H1 (cell line): ENCODE results near the gene RRP7A. TPM values are rescaled to one million over a fixed set of nuclear protein-coding genes. Genes with fewer than 3 reads are reported as not detected.

Experiments
- CTCF ChIA-PET: fragments of 300-600 bp; sonication (Branson Sonifier 250); formaldehyde crosslinking; loops from one replicate; lab custom pipeline; 2021; ENCODE audit not compliant: partially characterized antibody; lab: Charles Lee
- POLR2A ChIA-PET: fragments of 300-600 bp; sonication (Branson Sonifier 250); formaldehyde crosslinking; loops from one replicate; lab custom pipeline; 2021; ENCODE audit warnings: inconsistent platforms; ENCODE audit not compliant: partially characterized antibody; lab: Charles Lee
- DNase-seq, 2 experiments: peaks; one replicate each; pipeline versions ENCODE4 v3.0.0 to v3.0.0-alpha.2; 2010 to 2022; ENCODE audit warnings: low spot score in 2 of 2, low read depth in 1 of 2, mixed read lengths in 1 of 2
- FAIRE-seq: peaks from 2 replicates; lab custom pipeline; 2011; peaks lifted over from hg19 to GRCh38; lab: Jason Lieb, UNC
- H2AFZ ChIP-seq: 2 replicates; pipeline ENCODE4 v1.8.1; 2012; ENCODE audit warnings: low read length, inconsistent platforms
- H2AK5ac ChIP-seq: 2 replicates; pipeline ENCODE4 v1.6.1; 2013; ENCODE audit warnings: low read depth, low read length
- H2BK120ac ChIP-seq: replicated peaks from 2 replicates; pipeline ENCODE3; 2013; ENCODE audit warnings: low read depth, low read length, inconsistent platforms
- H2BK12ac ChIP-seq: 2 replicates; pipeline ENCODE4 v1.6.1; 2013; ENCODE audit warnings: low read depth, low read length
- H2BK15ac ChIP-seq: 2 replicates; pipeline ENCODE4 v1.6.1; 2013; ENCODE audit warnings: low read length
- H2BK20ac ChIP-seq: 2 replicates; pipeline ENCODE4 v1.6.1; 2013; ENCODE audit warnings: low read length
- H2BK5ac ChIP-seq: 2 replicates; pipeline ENCODE4 v1.6.1; 2013; ENCODE audit warnings: low read depth, low read length
- H3K14ac ChIP-seq: 2 replicates; pipeline ENCODE4 v1.6.1; 2013; ENCODE audit warnings: inconsistent platforms; ENCODE audit not compliant: insufficient read length
- H3K18ac ChIP-seq: 2 replicates; pipeline ENCODE4 v1.6.1; 2013; ENCODE audit warnings: low read length; ENCODE audit errors: extremely low read depth
- H3K23ac ChIP-seq: 2 replicates; pipeline ENCODE4 v1.6.1; 2013; ENCODE audit warnings: inconsistent platforms; ENCODE audit not compliant: insufficient read length
- H3K23me2 ChIP-seq: 2 replicates; pipeline ENCODE4 v1.6.1; 2013; ENCODE audit warnings: low read depth, low read length
- H3K27ac ChIP-seq: 2 replicates; pipeline ENCODE4 v1.6.1; 2011; ENCODE audit warnings: low read depth, low read length, inconsistent platforms
- H3K27me3 ChIP-seq, 4 experiments: replicated peaks in 1 of 4; 1 replicate in 1 of 4; 2 replicates in 3 of 4; pipeline versions ENCODE4 v1.6.1 to v1.8.1; 2011 to 2013; ENCODE audit warnings: low read length in 3 of 4, mild to moderate bottlenecking in 3 of 4, inconsistent platforms in 2 of 4, mixed read lengths in 2 of 4, moderate library complexity in 1 of 4; ENCODE audit not compliant: control insufficient read depth in 3 of 4, insufficient read depth in 3 of 4; ENCODE audit errors: extremely low read depth in 1 of 4
- H3K36me3 ChIP-seq, 4 experiments: 2 replicates each; pipeline versions ENCODE4 v1.6.1 to v1.8.1; 2011 to 2013; ENCODE audit warnings: mild to moderate bottlenecking in 4 of 4, low read length in 3 of 4, moderate library complexity in 2 of 4, control low read depth in 1 of 4, inconsistent platforms in 1 of 4; ENCODE audit not compliant: insufficient read depth in 4 of 4, control insufficient read depth in 2 of 4
- H3K4ac ChIP-seq: replicated peaks from 2 replicates; pipeline ENCODE3; 2013; ENCODE audit warnings: low read length, low read depth, mixed read lengths, inconsistent platforms; ENCODE audit not compliant: insufficient read length
- H3K4me1 ChIP-seq, 4 experiments: replicated peaks in 1 of 4; 1 replicate in 1 of 4; 2 replicates in 3 of 4; pipeline versions ENCODE4 v1.6.1 to v1.8.1; 2011 to 2013; ENCODE audit warnings: low read length in 3 of 4, inconsistent platforms in 2 of 4, mixed read lengths in 1 of 4; ENCODE audit not compliant: insufficient read depth in 4 of 4, control insufficient read depth in 3 of 4
- H3K4me2 ChIP-seq, 2 experiments: 2 replicates each; pipeline versions ENCODE4 v1.6.1 to v1.8.1; 2011 to 2013; ENCODE audit warnings: low read depth in 2 of 2, low read length in 2 of 2, control low read depth in 1 of 2, inconsistent platforms in 1 of 2, mild to moderate bottlenecking in 1 of 2; ENCODE audit not compliant: insufficient read depth in 1 of 2
- H3K4me3 ChIP-seq, 4 experiments: fragments of 200-600, 300-600 bp in 1 of 4; sonication (generic), shearing (Covaris generic), sonication (Bioruptor Twin) in 1 of 4; 2 replicates each; pipeline versions ENCODE4 v1.5.1 to v1.8.1; 2011 to 2016; ENCODE audit warnings: low read length in 4 of 4, low read depth in 3 of 4, control low read depth in 2 of 4, inconsistent platforms in 2 of 4, mild to moderate bottlenecking in 2 of 4, mixed read lengths in 1 of 4, moderate library complexity in 1 of 4; ENCODE audit not compliant: insufficient read depth in 2 of 4; ENCODE audit errors: extremely low read depth in 1 of 4
- H3K56ac ChIP-seq: replicated peaks from 2 replicates; pipeline ENCODE3; 2013; ENCODE audit warnings: low read depth, mild to moderate bottlenecking, mixed read lengths, low read length, inconsistent platforms; ENCODE audit not compliant: insufficient read length
- H3K79me1 ChIP-seq: 2 replicates; pipeline ENCODE4 v1.6.1; 2013; ENCODE audit warnings: low read depth, low read length, control low read depth
- H3K79me2 ChIP-seq, 2 experiments: 2 replicates each; pipeline versions ENCODE4 v1.6.1 to v1.8.1; 2012 to 2013; ENCODE audit warnings: low read length in 2 of 2, mild to moderate bottlenecking in 2 of 2, inconsistent platforms in 1 of 2; ENCODE audit not compliant: insufficient read depth in 2 of 2, control insufficient read depth in 1 of 2
- H3K9ac ChIP-seq, 4 experiments: replicated peaks in 1 of 4; 1 replicate in 1 of 4; 2 replicates in 3 of 4; pipeline versions ENCODE4 v1.6.1 to v1.8.1; 2011 to 2013; ENCODE audit warnings: low read depth in 3 of 4, low read length in 3 of 4, control low read depth in 2 of 4, mild to moderate bottlenecking in 2 of 4, moderate library complexity in 2 of 4, inconsistent platforms in 1 of 4; ENCODE audit errors: extremely low read depth in 1 of 4
- H3K9me3 ChIP-seq, 2 experiments: 2 replicates each; pipeline versions ENCODE4 v1.6.1 to v1.8.1; 2012 to 2013; ENCODE audit warnings: mild to moderate bottlenecking in 2 of 2, moderate library complexity in 2 of 2, control low read depth in 1 of 2, inconsistent platforms in 1 of 2, low read depth in 1 of 2, low read length in 1 of 2, mixed read lengths in 1 of 2; ENCODE audit not compliant: insufficient read depth in 2 of 2
- H4K20me1 ChIP-seq, 2 experiments: replicated peaks in 1 of 2; 2 replicates each; pipeline versions ENCODE3 to v1.8.1; 2011 to 2013; ENCODE audit warnings: inconsistent platforms in 2 of 2, low read length in 2 of 2, mild to moderate bottlenecking in 1 of 2; ENCODE audit not compliant: insufficient read depth in 2 of 2, control insufficient read depth in 1 of 2
- H4K5ac ChIP-seq: 2 replicates; pipeline ENCODE4 v1.6.1; 2013; ENCODE audit warnings: low read length, low read depth, mixed read lengths, inconsistent platforms; ENCODE audit not compliant: insufficient read length
- H4K8ac ChIP-seq: 2 replicates; pipeline ENCODE4 v1.8.0; 2013; ENCODE audit warnings: mild to moderate bottlenecking, moderate library complexity, low read length, inconsistent platforms; ENCODE audit not compliant: insufficient read depth; ENCODE audit errors: extremely low read depth
- H4K91ac ChIP-seq: replicated peaks from 2 replicates; pipeline ENCODE3; 2013; ENCODE audit warnings: low read length, mixed read lengths, inconsistent platforms; ENCODE audit not compliant: insufficient read length
- BCL11A ChIP-seq, 2 experiments: IDR thresholded peaks; one replicate each; pipeline ENCODE4 v1.6.1; 2011; ENCODE audit warnings: low read depth in 2 of 2, low read length in 2 of 2, mild to moderate bottlenecking in 2 of 2
- CBX8 ChIP-seq: fragments of 300-800, 300-1000 bp; sonication (generic); IDR thresholded peaks from 2 replicates; pipeline ENCODE4 v1.7.1; 2016; ENCODE audit warnings: low read depth, low read length, borderline replicate concordance
- KDM4A ChIP-seq: IDR thresholded peaks from one replicate; pipeline ENCODE4 v1.7.1; 2012; ENCODE audit warnings: low read depth, mild to moderate bottlenecking, moderate library complexity, low read length, inconsistent platforms; ENCODE audit not compliant: severe bottlenecking
- KDM5A ChIP-seq: fragments of 200-600 bp; IDR thresholded peaks from 2 replicates; pipeline ENCODE4 v1.7.1; 2012; ENCODE audit warnings: mild to moderate bottlenecking, low read length, inconsistent platforms, mixed read lengths
- TEAD4 ChIP-seq: IDR thresholded peaks from 2 replicates; pipeline ENCODE4 v1.6.1; 2012; ENCODE audit warnings: low read depth, low read length, inconsistent platforms, mixed read lengths
- WGBS, 2 experiments: shearing (Covaris generic) in 1 of 2; methylation state at CpG; one replicate each; pipeline versions ENCODE4 v1.1.6 to v1.1.7; 2013 to 2015; ENCODE audit warnings: low lambda C conversion rate in 2 of 2, mixed read lengths in 2 of 2, inconsistent platforms in 1 of 2, low coverage in 1 of 2, missing lambda C conversion rate in 1 of 2; ENCODE audit not compliant: insufficient replicate concordance in 2 of 2, insufficient coverage in 1 of 2, insufficient read length in 1 of 2; ENCODE audit errors: extremely low coverage in 1 of 2, missing lambda C conversion rate in 1 of 2; 5-methylcytosine and 5-hydroxymethylcytosine counted together
- polyA plus RNA-seq, 7 experiments: library from polyadenylated mRNA; depleted of rRNA in 3 of 7; stranded (reverse) in 5 of 7; unstranded in 2 of 7; fragments of >200 nt in 5 of 7; fragments of 200-250 nt in 2 of 7; gene quantifications; 1 replicate in 5 of 7; 2 replicates in 1 of 7; 4 replicates in 1 of 7; pipeline versions ENCODE4 v1.2.1 to v1.2.3, GENCODE V29; 2011 to 2013; ENCODE audit warnings: missing spikeins in 2 of 7, mixed read lengths in 2 of 7
- total RNA-seq: library from RNA; stranded (reverse); fragmentation: NEBNext Ultra II Directional; extraction: Animal tissue kit (Norgen Biotek cat#: 25700); gene quantifications from 2 replicates; pipeline ENCODE4 v1.2.1, GENCODE V29; 2021

RRP7A gene
- total and polyA plus RNA-seq, 2 of the 8 experiments (the other 6 are each of a cell fraction or from before 2014, with no cell fraction given) = 18.4 to 49.0 TPM

DNA sequence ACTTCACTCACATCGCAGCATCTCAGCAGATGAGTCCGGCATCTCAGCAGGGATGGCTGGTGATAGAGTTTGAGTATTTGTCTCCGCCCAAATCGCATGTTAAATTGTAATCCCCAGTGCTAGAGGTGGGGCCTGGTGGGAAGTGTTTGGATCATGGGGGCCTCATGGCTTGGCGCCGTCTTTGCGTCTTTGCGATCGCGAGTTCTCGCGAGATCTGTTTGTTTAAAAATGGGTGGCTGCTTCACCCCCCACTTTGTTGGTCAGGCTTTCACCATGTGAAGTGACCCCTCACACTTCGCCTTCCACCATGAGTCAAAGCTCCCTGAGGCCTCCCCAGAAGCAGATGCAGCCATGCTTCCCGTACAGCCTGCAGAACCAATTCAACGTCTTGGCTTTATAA lies 3.0 kb upstream of the RRP7A start:
- Histone ChIP-seq H4K8ac (no peak overlapping the region), H2BK120ac (no peak overlapping the region), H3K23me2 (peaks cover 5% of the 10 kb centered on the region), H3K4me1 (peaks cover 0 to 3% (median 0%) of the 10 kb centered on the region in 4 experiments; a peak in 1 of 7 replicates), H3K23ac (no peak overlapping the region), H2AK5ac (no peak overlapping the region), H2BK12ac (peak overlapping the region; percentile 27; the same call in 1 of the 2 replicates), H4K20me1 (no peaks in the 10 kb centered on the region), H3K79me1 (no peaks in the 10 kb centered on the region), H3K27ac (no peak overlapping the region), H3K27me3 (no peaks in the 10 kb centered on the region), H2AFZ (no peak overlapping the region), H3K4me2 (no peak overlapping the region), H3K79me2 (peaks cover 0 to 11% of the 10 kb centered on the region in 2 experiments; a peak in 2 of 4 replicates), H3K56ac (no peak overlapping the region), H3K9ac (no peak overlapping the region), H2BK15ac (no peak overlapping the region), H3K18ac (no peak overlapping the region), H3K14ac (no peak overlapping the region), H3K36me3 (peaks cover 0 to 3% (median 0%) of the 10 kb centered on the region in 4 experiments; a peak in 1 of 8 replicates), H2BK5ac (no peak overlapping the region), H4K91ac (no peak overlapping the region), H3K9me3 (no peaks in the 10 kb centered on the region), H3K4me3 (no peak overlapping the region), H2BK20ac (no peak overlapping the region), H4K5ac (no peak overlapping the region), H3K4ac (no peak overlapping the region)
- TF ChIP-seq CBX8 (no peak), KDM4A (no peak), TEAD4 (no peak), BCL11A (IDR thresholded peaks at IDR 0.05; ENCODE audit: low read depth in 2 of 2, low read length in 2 of 2) (no peak), KDM5A (no peak)
- DNase-seq (no peak), FAIRE-seq (no peak)
- WGBS, 2 experiments = 97% methylated on average over 15 of the region's 15 CpGs; no CpG with 5 or more reads in 1 of the 2 experiments
- CTCF ChIA-PET = interaction anchor here (0.6 kb wide), 1 partner anchor 530 kb away, joined by 3 read pairs; no protein-coding TSS in a partner anchor
- POLR2A ChIA-PET = interaction anchor here (0.6 kb wide), 1 partner anchor 59 kb away, joined by 3 read pairs; no protein-coding TSS in a partner anchor
